ENCODE data around the gene PPCDC.

Gene PPCDC

DNA sequence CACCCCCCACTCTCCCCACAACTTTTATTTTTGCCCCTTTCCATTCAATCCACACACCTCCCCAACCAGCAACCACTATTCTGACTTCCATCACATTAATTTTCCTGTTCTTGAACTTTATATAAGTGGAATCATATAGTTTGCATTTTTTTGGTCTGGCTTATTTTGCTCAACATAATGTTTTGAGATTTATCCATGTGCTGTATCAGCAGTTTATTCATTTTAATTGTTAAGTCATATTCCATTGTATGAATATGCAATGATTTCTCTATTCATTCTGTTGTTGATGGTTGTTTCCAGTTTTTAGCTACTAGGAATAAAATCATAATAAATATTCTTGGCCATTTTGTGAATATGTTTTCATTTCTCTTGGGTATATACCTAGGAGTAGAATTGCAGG, 33.9 kb upstream of the PPCDC start:
- TF ChIP-seq TCF4 (CRISPR knock-in tag; IDR thresholded peaks at IDR 0.05; ENCODE audit: borderline replicate concordance) (no peak), ZNF565 (CRISPR knock-in tag; conservative IDR thresholded peaks at IDR 0.05; ENCODE audit: low read depth) (no peak), ZFP30 (CRISPR knock-in tag; IDR thresholded peaks at IDR 0.05) (no peak), ZNF70 (CRISPR knock-in tag; IDR thresholded peaks at IDR 0.05) (no peak), PPARA (CRISPR knock-in tag; IDR thresholded peaks at IDR 0.05; ENCODE audit: borderline replicate concordance) (no peak)
- TF ChIP-seq, protein P1, sequence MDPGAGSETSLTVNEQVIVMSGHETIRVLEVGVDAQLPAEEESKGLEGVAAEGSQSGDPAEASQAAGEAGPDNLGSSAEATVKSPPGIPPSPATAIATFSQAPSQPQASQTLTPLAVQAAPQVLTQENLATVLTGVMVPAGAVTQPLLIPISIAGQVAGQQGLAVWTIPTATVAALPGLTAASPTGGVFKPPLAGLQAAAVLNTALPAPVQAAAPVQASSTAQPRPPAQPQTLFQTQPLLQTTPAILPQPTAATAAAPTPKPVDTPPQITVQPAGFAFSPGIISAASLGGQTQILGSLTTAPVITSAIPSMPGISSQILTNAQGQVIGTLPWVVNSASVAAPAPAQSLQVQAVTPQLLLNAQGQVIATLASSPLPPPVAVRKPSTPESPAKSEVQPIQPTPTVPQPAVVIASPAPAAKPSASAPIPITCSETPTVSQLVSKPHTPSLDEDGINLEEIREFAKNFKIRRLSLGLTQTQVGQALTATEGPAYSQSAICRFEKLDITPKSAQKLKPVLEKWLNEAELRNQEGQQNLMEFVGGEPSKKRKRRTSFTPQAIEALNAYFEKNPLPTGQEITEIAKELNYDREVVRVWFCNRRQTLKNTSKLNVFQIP (CRISPR knock-in tag; IDR thresholded peaks at IDR 0.05; ENCODE audit: borderline replicate concordance, low read depth): no peak
- ATAC-seq: no peak

DNA sequence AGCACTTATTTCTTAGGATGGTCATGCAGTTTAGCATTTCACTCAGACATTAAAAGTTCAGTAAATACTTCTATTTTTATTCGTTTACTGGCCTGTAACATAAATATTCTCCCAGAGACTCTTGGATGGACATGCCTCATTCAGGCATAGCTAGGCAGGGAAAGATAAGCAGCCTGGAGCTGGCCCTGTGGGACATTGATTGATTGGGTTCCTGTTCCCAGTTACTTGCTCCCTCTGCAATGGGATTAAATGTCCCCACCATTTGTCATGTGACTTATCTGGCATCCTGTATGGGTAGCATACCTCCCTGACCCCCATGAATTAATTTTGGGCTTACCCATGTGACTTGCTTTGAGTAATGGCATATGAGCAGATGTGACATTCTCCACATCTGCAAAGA, 30.8 kb upstream of the PPCDC start:
- TF ChIP-seq BACH2 (CRISPR knock-in tag; IDR thresholded peaks at IDR 0.05; ENCODE audit: borderline replicate concordance) (no peak), TCF4 (CRISPR knock-in tag; IDR thresholded peaks at IDR 0.05; ENCODE audit: borderline replicate concordance) (no peak), ZFP3 (CRISPR knock-in tag; IDR thresholded peaks at IDR 0.05) (no peak), ZC3H10 (CRISPR knock-in tag; IDR thresholded peaks at IDR 0.05) (no peak), ESRRG (CRISPR knock-in tag; IDR thresholded peaks at IDR 0.05) (no peak), ZNF8 (CRISPR knock-in tag; IDR thresholded peaks at IDR 0.05) (no peak), TOX (CRISPR knock-in tag; IDR thresholded peaks at IDR 0.05; ENCODE audit: borderline replicate concordance) (no peak), RARB (CRISPR knock-in tag; IDR thresholded peaks at IDR 0.05) (no peak), OSR1 (CRISPR knock-in tag; IDR thresholded peaks at IDR 0.05) (no peak), ISL1 (CRISPR knock-in tag; IDR thresholded peaks at IDR 0.05) (no peak), ZFP30 (CRISPR knock-in tag; IDR thresholded peaks at IDR 0.05) (no peak), CSDC2 (CRISPR knock-in tag; IDR thresholded peaks at IDR 0.05) (no peak), ZNF70 (CRISPR knock-in tag; IDR thresholded peaks at IDR 0.05) (no peak)
- TF ChIP-seq, protein P2, sequence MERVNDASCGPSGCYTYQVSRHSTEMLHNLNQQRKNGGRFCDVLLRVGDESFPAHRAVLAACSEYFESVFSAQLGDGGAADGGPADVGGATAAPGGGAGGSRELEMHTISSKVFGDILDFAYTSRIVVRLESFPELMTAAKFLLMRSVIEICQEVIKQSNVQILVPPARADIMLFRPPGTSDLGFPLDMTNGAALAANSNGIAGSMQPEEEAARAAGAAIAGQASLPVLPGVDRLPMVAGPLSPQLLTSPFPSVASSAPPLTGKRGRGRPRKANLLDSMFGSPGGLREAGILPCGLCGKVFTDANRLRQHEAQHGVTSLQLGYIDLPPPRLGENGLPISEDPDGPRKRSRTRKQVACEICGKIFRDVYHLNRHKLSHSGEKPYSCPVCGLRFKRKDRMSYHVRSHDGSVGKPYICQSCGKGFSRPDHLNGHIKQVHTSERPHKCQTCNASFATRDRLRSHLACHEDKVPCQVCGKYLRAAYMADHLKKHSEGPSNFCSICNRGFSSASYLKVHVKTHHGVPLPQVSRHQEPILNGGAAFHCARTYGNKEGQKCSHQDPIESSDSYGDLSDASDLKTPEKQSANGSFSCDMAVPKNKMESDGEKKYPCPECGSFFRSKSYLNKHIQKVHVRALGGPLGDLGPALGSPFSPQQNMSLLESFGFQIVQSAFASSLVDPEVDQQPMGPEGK (CRISPR knock-in tag; IDR thresholded peaks at IDR 0.05; ENCODE audit: borderline replicate concordance): no peak
- no peak for ATAC-seq

DNA sequence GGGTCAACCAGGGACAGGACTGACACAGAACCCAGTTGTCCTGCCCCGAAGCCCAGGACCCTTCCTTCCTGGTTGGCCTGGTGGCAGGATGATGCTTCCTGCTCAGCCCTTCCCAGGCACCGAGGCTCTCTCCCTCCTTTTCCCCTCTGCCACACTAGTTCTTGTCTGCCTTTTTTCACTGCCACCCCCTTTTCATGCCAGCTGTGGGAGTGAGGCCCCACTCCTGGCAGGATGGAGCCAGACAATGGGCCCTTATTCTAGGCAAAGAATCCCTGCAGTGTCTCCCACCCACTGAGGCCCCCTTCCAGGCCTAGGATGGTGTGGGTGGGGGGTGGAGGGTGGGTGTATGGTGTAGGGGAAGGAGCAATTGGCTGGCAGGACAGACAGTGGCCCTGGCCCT, 29.2 kb upstream of the PPCDC start:
- ATAC-seq: no peak
- TF ChIP-seq ZC3H10 (CRISPR knock-in tag; IDR thresholded peaks at IDR 0.05): no peak
- no peak for TF ChIP-seq ESRRG (CRISPR knock-in tag; IDR thresholded peaks at IDR 0.05)
- TF ChIP-seq SNAI2 (CRISPR knock-in tag; IDR thresholded peaks at IDR 0.05): no peak
- TF ChIP-seq ARNTL (CRISPR knock-in tag; IDR thresholded peaks at IDR 0.05; ENCODE audit: borderline replicate concordance, low read depth): no peak
- TF ChIP-seq, protein P1 (CRISPR knock-in tag; IDR thresholded peaks at IDR 0.05; ENCODE audit: borderline replicate concordance, low read depth): no peak

DNA sequence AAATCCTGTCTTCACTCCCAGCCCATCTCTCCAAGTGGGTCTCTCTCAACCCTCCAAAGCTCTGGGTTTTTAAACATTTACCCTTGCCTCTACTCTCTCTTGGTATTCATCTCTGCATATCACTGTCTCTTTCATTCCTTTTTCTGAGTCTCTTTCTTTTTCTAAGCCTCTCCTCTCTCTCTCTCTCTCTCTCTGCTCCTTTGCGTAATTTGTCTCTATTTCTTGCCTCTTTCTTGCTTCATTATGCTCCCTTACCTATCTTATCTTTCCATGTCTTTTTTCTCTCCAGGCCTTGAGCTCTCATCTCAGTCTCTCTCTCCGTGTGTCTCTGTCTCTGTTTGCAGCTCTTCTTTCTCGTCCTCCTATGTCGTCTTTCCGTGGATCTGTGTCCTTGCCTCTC, 28.7 kb upstream of the PPCDC start:
- ATAC-seq: no peak
- TF ChIP-seq TOX (CRISPR knock-in tag; IDR thresholded peaks at IDR 0.05; ENCODE audit: borderline replicate concordance): no peak
- no peak for TF ChIP-seq ZNF8 (CRISPR knock-in tag; IDR thresholded peaks at IDR 0.05)
- TF ChIP-seq, protein P1 (CRISPR knock-in tag; IDR thresholded peaks at IDR 0.05; ENCODE audit: borderline replicate concordance, low read depth): no peak
- no peak for TF ChIP-seq GLIS3 (CRISPR knock-in tag; IDR thresholded peaks at IDR 0.05)
- TF ChIP-seq, protein P2 (CRISPR knock-in tag; IDR thresholded peaks at IDR 0.05; ENCODE audit: borderline replicate concordance): no peak
- no peak for TF ChIP-seq ZNF70 (CRISPR knock-in tag; IDR thresholded peaks at IDR 0.05)
- no peak for TF ChIP-seq OSR1 (CRISPR knock-in tag; IDR thresholded peaks at IDR 0.05)
- TF ChIP-seq ZC3H10 (CRISPR knock-in tag; IDR thresholded peaks at IDR 0.05): no peak
- no peak for TF ChIP-seq CSDC2 (CRISPR knock-in tag; IDR thresholded peaks at IDR 0.05)
- TF ChIP-seq ISL1 (CRISPR knock-in tag; IDR thresholded peaks at IDR 0.05): no peak
- TF ChIP-seq, protein P3, sequence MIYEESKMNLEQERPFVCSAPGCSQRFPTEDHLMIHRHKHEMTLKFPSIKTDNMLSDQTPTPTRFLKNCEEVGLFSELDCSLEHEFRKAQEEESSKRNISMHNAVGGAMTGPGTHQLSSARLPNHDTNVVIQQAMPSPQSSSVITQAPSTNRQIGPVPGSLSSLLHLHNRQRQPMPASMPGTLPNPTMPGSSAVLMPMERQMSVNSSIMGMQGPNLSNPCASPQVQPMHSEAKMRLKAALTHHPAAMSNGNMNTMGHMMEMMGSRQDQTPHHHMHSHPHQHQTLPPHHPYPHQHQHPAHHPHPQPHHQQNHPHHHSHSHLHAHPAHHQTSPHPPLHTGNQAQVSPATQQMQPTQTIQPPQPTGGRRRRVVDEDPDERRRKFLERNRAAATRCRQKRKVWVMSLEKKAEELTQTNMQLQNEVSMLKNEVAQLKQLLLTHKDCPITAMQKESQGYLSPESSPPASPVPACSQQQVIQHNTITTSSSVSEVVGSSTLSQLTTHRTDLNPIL (CRISPR knock-in tag; IDR thresholded peaks at IDR 0.05; ENCODE audit: low read depth): no peak
- TF ChIP-seq ZFP30 (CRISPR knock-in tag; IDR thresholded peaks at IDR 0.05): no peak
- TF ChIP-seq BACH2 (CRISPR knock-in tag; IDR thresholded peaks at IDR 0.05; ENCODE audit: borderline replicate concordance): no peak
